GM23248 (cell line): ENCODE data around the gene BAIAP2.

Experiments used
- EZH2 ChIP-seq: fragments of 200-600 bp; sonication (generic); IDR thresholded peaks from 2 replicates; pipeline ENCODE4 v1.6.1; 2018; ENCODE audit warnings: antibody characterized with exemption, mild to moderate bottlenecking; ENCODE audit not compliant: insufficient read depth, poor library complexity, severe bottlenecking
- EZH2phosphoT487 ChIP-seq: fragments of 200-600 bp; sonication (generic); IDR thresholded peaks from 2 replicates; pipeline ENCODE4 v1.6.1; 2018; ENCODE audit warnings: antibody characterized with exemption, moderate library complexity, mild to moderate bottlenecking, low read depth; ENCODE audit not compliant: insufficient read depth

DNA sequence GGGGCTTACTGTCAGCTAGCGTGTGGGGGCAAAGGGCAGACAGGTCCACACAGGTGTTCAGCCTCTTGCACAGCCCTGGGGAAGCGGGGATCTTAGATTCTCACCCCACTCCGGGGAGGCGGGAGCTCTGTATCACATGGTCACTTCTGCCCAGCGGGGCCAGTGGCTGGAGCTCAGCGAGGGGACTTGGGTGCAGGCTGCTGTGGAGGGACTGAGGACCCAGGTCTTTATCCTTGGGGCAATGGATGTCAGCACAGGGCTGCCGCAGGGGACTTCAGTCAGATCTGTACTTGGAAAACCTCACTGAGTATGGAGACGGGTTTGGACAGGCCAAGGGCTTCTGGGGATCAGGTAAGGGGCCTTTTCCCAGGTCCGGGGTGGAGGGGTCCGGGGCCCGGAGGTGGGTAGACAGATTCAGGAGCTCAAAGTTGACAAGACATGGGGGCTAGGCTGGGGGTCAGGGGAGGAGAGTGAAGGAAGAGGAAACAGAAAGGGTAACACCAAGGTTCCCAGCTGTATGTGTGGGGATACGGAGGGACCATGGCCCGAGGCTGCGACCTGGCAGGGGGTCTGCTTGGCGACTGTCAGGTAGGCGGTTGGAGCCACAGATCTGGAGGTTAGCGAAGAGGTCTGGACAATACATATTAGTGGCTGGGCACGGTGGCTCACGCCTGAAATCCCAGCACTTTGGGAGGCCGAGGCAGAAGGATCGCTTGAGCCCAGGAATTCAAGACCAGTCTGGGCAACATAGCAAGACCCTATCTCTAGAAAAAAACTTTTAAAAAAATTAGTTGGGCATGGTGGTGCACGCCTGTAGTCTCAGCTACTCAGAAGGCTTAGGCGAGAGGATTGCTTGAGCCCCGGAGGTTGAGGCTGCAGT, 15.1 kb upstream of the BAIAP2 start:
- TF ChIP-seq EZH2 (no peak), EZH2phosphoT487 (no peak)
